Measurements from ENCODE around the gene POPDC2. TPM values are rescaled to one million over a fixed set of nuclear protein-coding genes. Genes with fewer than 3 reads are reported as not detected.

Gene POPDC2
- total RNA-seq, 1 experiment from 2014 or later, result 0.77 TPM

DNA sequence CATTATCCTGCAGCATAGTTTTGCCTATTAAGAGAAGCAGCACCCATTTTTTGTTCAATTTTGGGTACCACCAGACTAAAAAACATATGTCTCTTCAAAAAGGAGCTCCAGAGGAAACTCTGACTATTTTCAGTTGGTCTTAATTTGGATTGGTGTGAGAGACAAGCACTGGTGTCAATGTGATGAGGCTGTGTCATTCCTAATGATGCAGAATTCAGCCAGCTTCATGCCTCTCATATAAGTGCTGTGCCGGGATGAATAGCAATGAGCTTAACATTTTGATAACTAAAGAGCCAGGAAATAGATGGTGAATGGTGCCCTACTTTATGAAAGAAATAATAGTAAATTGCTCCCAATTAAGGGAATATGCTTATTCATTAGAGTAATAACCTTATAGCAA, 15.9 kb downstream of the POPDC2 start:
- Mint-ChIP-seq H3K27me3 (ENCODE audit: insufficient read depth, unreplicated experiment) (no peaks in the 10 kb centered on the region), H3K27ac (ENCODE audit: unreplicated experiment) (no peak overlapping the region), H3K4me1 (ENCODE audit: low read depth, unreplicated experiment) (peaks cover 8% of the 10 kb centered on the region), H3K4me3 (ENCODE audit: unreplicated experiment) (no peak overlapping the region), H3K36me3 (ENCODE audit: insufficient read depth, unreplicated experiment) (no peaks in the 10 kb centered on the region), H3K9me3 (ENCODE audit: unreplicated experiment) (peaks cover 10% of the 10 kb centered on the region)
- CTCF ChIA-PET, result no interaction called here
- H3K4me1 ChIP-seq, result peaks cover 8% of the 10 kb centered on the region; the same call in 1 of the 2 replicates
- intact Hi-C loops (cut with micrococcal nuclease; ENCODE audit: unreplicated experiment), result no loop called here
- TF ChIP-seq, protein P1, sequence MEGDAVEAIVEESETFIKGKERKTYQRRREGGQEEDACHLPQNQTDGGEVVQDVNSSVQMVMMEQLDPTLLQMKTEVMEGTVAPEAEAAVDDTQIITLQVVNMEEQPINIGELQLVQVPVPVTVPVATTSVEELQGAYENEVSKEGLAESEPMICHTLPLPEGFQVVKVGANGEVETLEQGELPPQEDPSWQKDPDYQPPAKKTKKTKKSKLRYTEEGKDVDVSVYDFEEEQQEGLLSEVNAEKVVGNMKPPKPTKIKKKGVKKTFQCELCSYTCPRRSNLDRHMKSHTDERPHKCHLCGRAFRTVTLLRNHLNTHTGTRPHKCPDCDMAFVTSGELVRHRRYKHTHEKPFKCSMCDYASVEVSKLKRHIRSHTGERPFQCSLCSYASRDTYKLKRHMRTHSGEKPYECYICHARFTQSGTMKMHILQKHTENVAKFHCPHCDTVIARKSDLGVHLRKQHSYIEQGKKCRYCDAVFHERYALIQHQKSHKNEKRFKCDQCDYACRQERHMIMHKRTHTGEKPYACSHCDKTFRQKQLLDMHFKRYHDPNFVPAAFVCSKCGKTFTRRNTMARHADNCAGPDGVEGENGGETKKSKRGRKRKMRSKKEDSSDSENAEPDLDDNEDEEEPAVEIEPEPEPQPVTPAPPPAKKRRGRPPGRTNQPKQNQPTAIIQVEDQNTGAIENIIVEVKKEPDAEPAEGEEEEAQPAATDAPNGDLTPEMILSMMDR (IDR thresholded peaks at IDR 0.05; ENCODE audit: insufficient read depth in 1 of 2, low read depth in 1 of 2, low read length in 1 of 2, severe bottlenecking in 1 of 2, unreplicated experiment in 1 of 2), result no peak
- DNase-seq, result no peak
- H3K4me3 ChIP-seq (ENCODE audit: low read depth, low read length), result no peak overlapping the region
- BruUV-seq (replicated peaks), result no TSS peak
- no peaks in the 10 kb centered on the region for H3K27me3 ChIP-seq (replicated peaks; ENCODE audit: control insufficient read depth, insufficient read depth, low read length)
- POLR2A ChIA-PET, result no interaction called here
- no peaks in the 10 kb centered on the region for H3K9me3 ChIP-seq
- no peaks in the 10 kb centered on the region for H3K36me3 ChIP-seq (ENCODE audit: control insufficient read depth, insufficient read depth, low read length)

DNA sequence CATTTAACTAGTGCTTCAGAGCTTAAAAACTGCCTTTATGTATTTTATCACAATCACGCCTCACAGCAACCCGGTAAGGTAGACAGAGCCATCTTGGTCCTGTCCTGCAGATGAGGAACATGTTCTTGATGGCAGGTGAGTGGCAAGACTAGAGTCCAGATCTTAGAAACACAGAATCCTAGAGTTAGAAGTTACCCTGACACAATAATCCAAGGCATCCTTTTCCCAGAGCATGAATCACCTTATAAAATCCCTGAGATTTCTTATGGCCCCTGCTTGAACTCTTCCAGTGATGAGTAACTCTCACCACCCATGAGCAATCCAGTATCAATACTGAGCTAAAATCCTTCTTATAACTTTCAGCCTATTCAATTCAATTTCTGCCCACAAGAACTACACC, 16.9 kb downstream of the POPDC2 start:
- intact Hi-C loops (cut with micrococcal nuclease; ENCODE audit: unreplicated experiment), result no loop called here
- BruUV-seq (replicated peaks), result no TSS peak
- H3K9me3 Mint-ChIP-seq (ENCODE audit: unreplicated experiment), result peaks cover 10% of the 10 kb centered on the region

DNA sequence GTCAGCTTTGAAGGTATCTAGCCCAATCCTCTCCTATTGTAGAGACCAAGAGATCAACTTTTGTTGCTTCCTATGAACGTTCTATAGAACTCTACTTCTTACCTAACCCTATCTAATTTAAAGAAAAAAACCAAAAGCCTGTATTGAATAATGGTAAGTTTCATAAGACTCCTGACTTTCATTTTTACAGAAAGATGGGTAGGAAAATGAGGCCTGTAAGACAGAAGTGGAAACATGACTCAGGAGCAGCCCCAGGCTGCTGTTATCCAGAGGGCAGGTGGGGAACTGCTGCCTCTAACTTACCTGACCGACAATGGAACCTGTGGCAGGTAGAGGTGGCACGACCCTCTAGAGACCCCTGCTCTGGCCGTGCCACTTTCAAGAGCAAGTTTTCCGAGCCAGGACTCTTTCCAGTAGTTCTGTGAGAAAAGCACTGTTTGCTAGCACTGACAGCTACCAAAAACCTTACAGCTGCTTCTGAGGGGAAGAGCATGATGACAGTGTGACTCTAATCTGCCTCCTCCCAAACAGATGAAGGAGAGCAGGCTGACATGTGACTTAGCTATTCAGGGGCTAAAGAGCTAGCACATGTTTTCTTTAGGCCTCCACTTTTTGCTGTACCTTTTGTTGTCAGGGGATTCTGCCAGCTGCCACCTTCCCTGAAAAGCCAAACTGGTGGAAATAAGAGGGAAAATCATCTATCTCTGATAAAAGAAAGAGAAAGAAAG, 17.5 kb downstream of the POPDC2 start:
- H3K4me3 ChIP-seq (ENCODE audit: low read depth, low read length), result no peak overlapping the region
- no TSS peak for BruUV-seq (replicated peaks)
- H3K9me3 Mint-ChIP-seq (ENCODE audit: unreplicated experiment), result peaks cover 10% of the 10 kb centered on the region
- no peaks in the 10 kb centered on the region for H3K9me3 ChIP-seq
- ChIA-PET POLR2A (no interaction called here), CTCF (interaction anchor here (0.6 kb wide), 1 partner anchor 318 kb away, joined by 3 read pairs; no protein-coding TSS in a partner anchor)
- intact Hi-C loops (cut with micrococcal nuclease; ENCODE audit: unreplicated experiment), result no loop called here
- TF ChIP-seq, protein P1 (IDR thresholded peaks at IDR 0.05; ENCODE audit: insufficient read depth in 1 of 2, low read depth in 1 of 2, low read length in 1 of 2, severe bottlenecking in 1 of 2, unreplicated experiment in 1 of 2), result no peak
- H3K27ac Mint-ChIP-seq (ENCODE audit: unreplicated experiment), result no peak overlapping the region
- peaks cover 8% of the 10 kb centered on the region; the same call in 1 of the 2 replicates for H3K4me1 ChIP-seq
- H3K36me3 ChIP-seq (ENCODE audit: control insufficient read depth, insufficient read depth, low read length), result no peaks in the 10 kb centered on the region
- H3K4me1 Mint-ChIP-seq (ENCODE audit: low read depth, unreplicated experiment), result peaks cover 8% of the 10 kb centered on the region
- no peaks in the 10 kb centered on the region for H3K27me3 ChIP-seq (replicated peaks; ENCODE audit: control insufficient read depth, insufficient read depth, low read length)
- no peaks in the 10 kb centered on the region for H3K27me3 Mint-ChIP-seq (ENCODE audit: insufficient read depth, unreplicated experiment)
- no peak for DNase-seq
- H3K4me3 Mint-ChIP-seq (ENCODE audit: unreplicated experiment), result no peak overlapping the region
- no peaks in the 10 kb centered on the region for H3K36me3 Mint-ChIP-seq (ENCODE audit: insufficient read depth, unreplicated experiment)

More for the DNA sequence above, 16.9 kb downstream of the POPDC2 start:
- TF ChIP-seq, protein P1 (IDR thresholded peaks at IDR 0.05; ENCODE audit: insufficient read depth in 1 of 2, low read depth in 1 of 2, low read length in 1 of 2, severe bottlenecking in 1 of 2, unreplicated experiment in 1 of 2), result no peak
- H3K27me3 Mint-ChIP-seq (ENCODE audit: insufficient read depth, unreplicated experiment), result no peaks in the 10 kb centered on the region
- no peak overlapping the region for H3K4me3 Mint-ChIP-seq (ENCODE audit: unreplicated experiment)
- Histone ChIP-seq H3K9me3 (no peaks in the 10 kb centered on the region), H3K4me3 (ENCODE audit: low read depth, low read length) (no peak overlapping the region), H3K4me1 (peaks cover 8% of the 10 kb centered on the region; the same call in 1 of the 2 replicates), H3K36me3 (ENCODE audit: control insufficient read depth, insufficient read depth, low read length) (no peaks in the 10 kb centered on the region), H3K27me3 (replicated peaks; ENCODE audit: control insufficient read depth, insufficient read depth, low read length) (no peaks in the 10 kb centered on the region)
- CTCF ChIA-PET, result interaction anchor here (0.6 kb wide), 1 partner anchor 318 kb away, joined by 3 read pairs; no protein-coding TSS in a partner anchor
- POLR2A ChIA-PET, result no interaction called here
- H3K36me3 Mint-ChIP-seq (ENCODE audit: insufficient read depth, unreplicated experiment), result no peaks in the 10 kb centered on the region
- DNase-seq, result no peak
- peaks cover 8% of the 10 kb centered on the region for H3K4me1 Mint-ChIP-seq (ENCODE audit: low read depth, unreplicated experiment)
- H3K27ac Mint-ChIP-seq (ENCODE audit: unreplicated experiment), result no peak overlapping the region
